ENCODE results near the gene BCL11A. TPM values are rescaled to one million over a fixed set of nuclear protein-coding genes. Genes with fewer than 3 reads are reported as not detected.

BCL11A gene
- total and polyA plus RNA-seq, 2 donors from 2014 or later = 1.4 to 8.7 TPM

- Histone ChIP-seq H3K36me3 (ENCODE audit: control insufficient read depth in 2 of 3, insufficient read depth in 3 of 3, low read length in 3 of 3) (no peaks in the 10 kb centered on the region), H3K9me3 (ENCODE audit: control insufficient read depth in 2 of 3, insufficient read depth in 1 of 3, low read length in 3 of 3) (no peaks in the 10 kb centered on the region), H3K27ac (ENCODE audit: low read depth in 2 of 2, low read length in 2 of 2) (no peak overlapping the region), H3K27me3 (ENCODE audit: control insufficient read depth, insufficient read depth, low read length) (no peaks in the 10 kb centered on the region), H3K9ac (ENCODE audit: low read length in 3 of 3) (no peak overlapping the region), H3K4me1 (ENCODE audit: control insufficient read depth in 2 of 3, insufficient read depth in 2 of 3, low read depth in 1 of 3, low read length in 3 of 3) (no peaks in the 10 kb centered on the region), H3K4me3 (ENCODE audit: low read length in 3 of 3) (no peak overlapping the region)
- DNase-seq (no peak), FAIRE-seq (no peak)
- no peak for TF ChIP-seq CTCF (IDR thresholded peaks at IDR 0.05; ENCODE audit: borderline replicate concordance, extremely low read depth, insufficient read depth)
- intact Hi-C loops (cut with DNase I) = no loop called here
Observed at GRCh38 chr2:60446413-60447267, 106.8 kb downstream of the BCL11A start.

- no peak for FAIRE-seq
- no peaks in the 10 kb centered on the region for H3K9me3 ChIP-seq (ENCODE audit: control insufficient read depth in 2 of 3, insufficient read depth in 1 of 3, low read length in 3 of 3)
- no peak overlapping the region for H3K4me3 ChIP-seq (ENCODE audit: low read length in 3 of 3)
- no peaks in the 10 kb centered on the region for H3K4me1 ChIP-seq (ENCODE audit: control insufficient read depth in 2 of 3, insufficient read depth in 2 of 3, low read depth in 1 of 3, low read length in 3 of 3)
- no peaks in the 10 kb centered on the region for H3K36me3 ChIP-seq (ENCODE audit: control insufficient read depth in 2 of 3, insufficient read depth in 3 of 3, low read length in 3 of 3)
- no peak overlapping the region for H3K27ac ChIP-seq (ENCODE audit: low read depth in 2 of 2, low read length in 2 of 2)
- DNase-seq = no peak
- H3K9ac ChIP-seq (ENCODE audit: low read length in 3 of 3) = no peak overlapping the region
- intact Hi-C loops (cut with DNase I) = no loop called here
- H3K27me3 ChIP-seq (ENCODE audit: control insufficient read depth, insufficient read depth, low read length) = no peaks in the 10 kb centered on the region
- no peak for TF ChIP-seq CTCF (IDR thresholded peaks at IDR 0.05; ENCODE audit: borderline replicate concordance, extremely low read depth, insufficient read depth)
Observed at GRCh38 chr2:60445684-60446179, 107.7 kb downstream of the BCL11A start.

- no peak for TF ChIP-seq CTCF (IDR thresholded peaks at IDR 0.05; ENCODE audit: borderline replicate concordance, extremely low read depth, insufficient read depth)
- no peak for DNase-seq
- no peak for FAIRE-seq
- intact Hi-C loops (cut with DNase I) = no loop called here
- no peaks in the 10 kb centered on the region for H3K4me1 ChIP-seq (ENCODE audit: control insufficient read depth in 2 of 3, insufficient read depth in 2 of 3, low read depth in 1 of 3, low read length in 3 of 3)
- no peaks in the 10 kb centered on the region for H3K36me3 ChIP-seq (ENCODE audit: control insufficient read depth in 2 of 3, insufficient read depth in 3 of 3, low read length in 3 of 3)
- no peak overlapping the region for H3K4me3 ChIP-seq (ENCODE audit: low read length in 3 of 3)
- no peaks in the 10 kb centered on the region for H3K9me3 ChIP-seq (ENCODE audit: control insufficient read depth in 2 of 3, insufficient read depth in 1 of 3, low read length in 3 of 3)
- no peak overlapping the region for H3K9ac ChIP-seq (ENCODE audit: low read length in 3 of 3)
- no peak overlapping the region for H3K27ac ChIP-seq (ENCODE audit: low read depth in 2 of 2, low read length in 2 of 2)
- H3K27me3 ChIP-seq (ENCODE audit: control insufficient read depth, insufficient read depth, low read length) = no peaks in the 10 kb centered on the region
Observed at GRCh38 chr2:60442608-60443007, 110.8 kb downstream of the BCL11A start.

Measured in kidney (tissue), 14 donors.